GM18526 (cell line): ENCODE measurements around the gene ZDHHC17.

ENCODE experiments used
- POLR2A ChIP-seq: IDR thresholded peaks from 3 replicates; pipeline ENCODE4 v1.6.1; 2011; ENCODE audit not compliant: insufficient read length; ENCODE audit errors: extremely low read depth

ZDHHC17 gene

DNA sequence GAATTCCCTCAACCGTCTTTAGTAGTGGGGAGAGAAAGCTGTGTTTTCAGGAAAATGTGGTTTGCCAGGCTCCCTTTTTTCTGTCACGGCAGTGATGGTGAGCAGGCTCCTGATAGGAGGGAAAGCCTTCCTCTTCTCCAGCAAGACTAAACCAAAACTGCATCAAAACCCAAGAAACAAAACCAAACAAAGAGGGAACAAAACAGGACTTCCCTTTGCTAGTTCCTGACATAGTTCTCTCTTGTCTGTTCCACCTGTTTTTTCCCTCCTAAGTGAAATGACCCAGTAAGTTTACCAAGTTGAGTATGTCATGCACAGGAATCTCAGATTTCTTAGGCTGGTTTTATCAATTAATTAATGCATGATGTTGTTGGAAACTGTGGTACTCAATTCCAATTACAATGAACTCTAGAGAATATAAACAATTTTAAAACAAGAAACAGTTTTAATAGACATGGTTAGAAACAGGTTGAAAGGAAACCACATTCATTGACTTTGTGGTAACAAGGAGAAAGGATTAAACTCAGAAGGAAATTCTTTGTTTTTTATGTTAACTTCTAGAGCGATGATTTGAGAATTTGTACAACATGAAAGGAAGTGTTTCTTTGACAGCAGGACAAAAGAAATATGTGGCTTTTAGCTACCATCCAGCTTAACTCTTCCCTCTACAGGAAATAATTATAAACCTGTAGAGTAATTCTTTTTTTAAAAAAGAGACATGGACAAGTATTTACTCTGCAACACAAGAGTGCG is 137.9 kb downstream of the ZDHHC17 start:
- no peak for TF ChIP-seq POLR2A
